WTC11 (cell line): ENCODE data around the gene LRRC2. TPM values are rescaled to one million over a fixed set of nuclear protein-coding genes. Genes with fewer than 3 reads are reported as not detected.

ENCODE experiments used
- ATAC-seq: fragments of 200-7000 bp; cut with Tn5 transposase; 2 replicates; pipeline ENCODE4 v1.10.0; 2021; ENCODE audit warnings: mild to moderate bottlenecking, moderate library complexity
- CTCF ChIA-PET: fragments of 300-600 bp; sonication (Branson Sonifier 250); formaldehyde crosslinking; loops from one replicate; lab custom pipeline; 2021; ENCODE audit warnings: antibody characterized with exemption; lab: Charles Lee
- POLR2A ChIA-PET: fragments of 350-600 bp; sonication (Branson Sonifier 250); formaldehyde crosslinking; loops from one replicate; lab custom pipeline; 2021; ENCODE audit warnings: antibody characterized with exemption; lab: Charles Lee
- DNase-seq: peaks from one replicate; pipeline ENCODE4 v3.0.0; 2021; ENCODE audit warnings: low spot score
- H3K27ac Mint-ChIP-seq: 2 replicates; pipeline ENCODE4 v1.8.0; 2021; ENCODE audit warnings: mixed read lengths
- H3K27me3 Mint-ChIP-seq: 2 replicates; pipeline ENCODE4 v1.8.0; 2021; ENCODE audit warnings: low read depth, mild to moderate bottlenecking, moderate library complexity, mixed read lengths
- H3K36me3 Mint-ChIP-seq: 2 replicates; pipeline ENCODE4 v1.8.0; 2021; ENCODE audit warnings: mixed read lengths
- H3K4me1 Mint-ChIP-seq: 2 replicates; pipeline ENCODE4 v1.8.0; 2022; ENCODE audit warnings: mixed read lengths
- H3K4me3 Mint-ChIP-seq: 2 replicates; pipeline ENCODE4 v1.8.0; 2021; ENCODE audit warnings: mild to moderate bottlenecking, moderate library complexity, mixed read lengths
- H3K9me3 Mint-ChIP-seq: 2 replicates; pipeline ENCODE4 v1.8.0; 2021; ENCODE audit warnings: mixed read lengths
- CTCF ChIP-seq: fragments of 200-600 bp; IDR thresholded peaks from 2 replicates; pipeline ENCODE4 v1.8.0; 2022; ENCODE audit warnings: antibody characterized with exemption
- ETV6 ChIP-seq: sonication (generic); formaldehyde crosslinking; IDR thresholded peaks from 2 replicates; pipeline ENCODE4 v1.8.1; 2022; ENCODE audit warnings: mild to moderate bottlenecking, missing genetic modification reagents
- FOXJ3 ChIP-seq: sonication (generic); formaldehyde crosslinking; IDR thresholded peaks from 2 replicates; pipeline ENCODE4 v1.9.0; 2021; ENCODE audit warnings: missing genetic modification reagents, mild to moderate bottlenecking, borderline replicate concordance
- IRF1 ChIP-seq: sonication (generic); formaldehyde crosslinking; IDR thresholded peaks from 2 replicates; pipeline ENCODE4 v1.8.0; 2023; ENCODE audit warnings: missing genetic modification reagents
- KAT7 ChIP-seq: sonication (generic); formaldehyde crosslinking; IDR thresholded peaks from 2 replicates; pipeline ENCODE4 v1.8.1; 2023; ENCODE audit warnings: missing genetic modification reagents, mild to moderate bottlenecking, borderline replicate concordance
- MYBL2 ChIP-seq: sonication (generic); formaldehyde crosslinking; IDR thresholded peaks from 2 replicates; pipeline ENCODE4 v1.8.1; 2023; ENCODE audit warnings: mild to moderate bottlenecking, moderate library complexity, missing genetic modification reagents
- NFATC4 ChIP-seq: fragments of 250-450 bp; sonication (Bioruptor Pico); IDR thresholded peaks from 2 replicates; pipeline ENCODE4 v1.9.0; 2021; ENCODE audit warnings: mild to moderate bottlenecking
- NFE2L1 ChIP-seq: sonication (generic); formaldehyde crosslinking; IDR thresholded peaks from 2 replicates; pipeline ENCODE4 v1.8.1; 2023; ENCODE audit warnings: missing genetic modification reagents
- NR3C1 ChIP-seq: sonication (generic); formaldehyde crosslinking; conservative IDR thresholded peaks from 2 replicates; pipeline ENCODE4 v1.8.1; 2023; ENCODE audit warnings: low read depth, mild to moderate bottlenecking, missing genetic modification reagents
- OVOL2 ChIP-seq: fragments of 250-450 bp; sonication (Bioruptor Pico); IDR thresholded peaks from 2 replicates; pipeline ENCODE4 v1.9.0; 2021; ENCODE audit warnings: mild to moderate bottlenecking, borderline replicate concordance
- PRRX2 ChIP-seq: fragments of 250-450 bp; sonication (Bioruptor Pico); IDR thresholded peaks from 2 replicates; pipeline ENCODE4 v1.8.0; 2021; ENCODE audit warnings: mild to moderate bottlenecking
- RELA ChIP-seq: sonication (generic); formaldehyde crosslinking; IDR thresholded peaks from 2 replicates; pipeline ENCODE4 v1.8.1; 2022; ENCODE audit warnings: missing genetic modification reagents, mild to moderate bottlenecking, borderline replicate concordance
- SOX15 ChIP-seq: fragments of 250-450 bp; sonication (Bioruptor Pico); IDR thresholded peaks from 2 replicates; pipeline ENCODE4 v1.9.0; 2021; ENCODE audit warnings: mild to moderate bottlenecking
- TCF7 ChIP-seq: sonication (generic); formaldehyde crosslinking; IDR thresholded peaks from 2 replicates; pipeline ENCODE4 v1.8.0; 2022; ENCODE audit warnings: mild to moderate bottlenecking, low read depth, missing genetic modification reagents, moderate library complexity
- TEAD1 ChIP-seq: sonication (generic); formaldehyde crosslinking; IDR thresholded peaks from 2 replicates; pipeline ENCODE4 v1.8.0; 2022; ENCODE audit warnings: mild to moderate bottlenecking, missing genetic modification reagents
- TEAD4 ChIP-seq: sonication (generic); formaldehyde crosslinking; IDR thresholded peaks from 2 replicates; pipeline ENCODE4 v1.8.0; 2022; ENCODE audit warnings: mild to moderate bottlenecking, missing genetic modification reagents
- TP53 ChIP-seq: sonication (generic); formaldehyde crosslinking; IDR thresholded peaks from 2 replicates; pipeline ENCODE4 v1.8.1; 2023; ENCODE audit warnings: mild to moderate bottlenecking, missing genetic modification reagents
- ZBTB21 ChIP-seq: sonication (generic); formaldehyde crosslinking; IDR thresholded peaks from 2 replicates; pipeline ENCODE4 v1.8.1; 2023; ENCODE audit warnings: mild to moderate bottlenecking, missing genetic modification reagents, borderline replicate concordance
- ZBTB43 ChIP-seq: sonication (generic); formaldehyde crosslinking; IDR thresholded peaks from 2 replicates; pipeline ENCODE4 v1.8.1; 2023; ENCODE audit warnings: mild to moderate bottlenecking, missing genetic modification reagents
- ZNF232 ChIP-seq: sonication (generic); formaldehyde crosslinking; IDR thresholded peaks from 2 replicates; pipeline ENCODE4 v1.8.0; 2022; ENCODE audit warnings: mild to moderate bottlenecking, missing genetic modification reagents
- ZNF263 ChIP-seq: sonication (generic); formaldehyde crosslinking; IDR thresholded peaks from 2 replicates; pipeline ENCODE4 v1.8.1; 2022; ENCODE audit warnings: low read depth, mild to moderate bottlenecking, moderate library complexity, missing genetic modification reagents
- total RNA-seq: library from RNA; stranded (reverse); gene quantifications from 3 replicates; pipeline ENCODE4 v1.2.3, GENCODE V29; 2021
- TF ChIP-seq, protein P1 (sequence below): sonication (generic); formaldehyde crosslinking; IDR thresholded peaks from 2 replicates; pipeline ENCODE4 v1.8.1; 2022; ENCODE audit warnings: missing genetic modification reagents, borderline replicate concordance
- TF ChIP-seq, protein P2 (sequence below): sonication (generic); formaldehyde crosslinking; IDR thresholded peaks from 2 replicates; pipeline ENCODE4 v1.8.1; 2023; ENCODE audit warnings: mild to moderate bottlenecking, missing genetic modification reagents, moderate library complexity
- TF ChIP-seq, protein P3 (sequence below): sonication (generic); formaldehyde crosslinking; IDR thresholded peaks from 2 replicates; pipeline ENCODE4 v1.8.1; 2023; ENCODE audit warnings: mild to moderate bottlenecking, missing genetic modification reagents
- TF ChIP-seq, protein P4 (sequence below): sonication (generic); formaldehyde crosslinking; IDR thresholded peaks from 2 replicates; pipeline ENCODE4 v1.8.1; 2022; ENCODE audit warnings: low read depth, mild to moderate bottlenecking, moderate library complexity, missing genetic modification reagents, borderline replicate concordance

Gene LRRC2
- total RNA-seq, 1 experiment from 2014 or later, result 4.9 TPM

GRCh38 chr3:46614431-46614830 is 48.3 kb upstream of the LRRC2 start:
- ChIA-PET POLR2A (no interaction called here), CTCF (interaction anchor here (1.3 to 2.7 kb wide), 2 partner anchors 15 to 126 kb away, joined by 5 to 15 read pairs; no protein-coding TSS in a partner anchor)
- H3K27me3 Mint-ChIP-seq, result peaks cover 3% of the 10 kb centered on the region
- no peak for ATAC-seq
- H3K27ac Mint-ChIP-seq, result no peak overlapping the region
- H3K4me3 Mint-ChIP-seq, result no peak overlapping the region
- no peaks in the 10 kb centered on the region for H3K36me3 Mint-ChIP-seq
- no peak for DNase-seq
- H3K4me1 Mint-ChIP-seq, result peaks cover 29% of the 10 kb centered on the region
- H3K9me3 Mint-ChIP-seq, result no peaks in the 10 kb centered on the region
- TF ChIP-seq MYBL2 (no peak), SOX15 (CRISPR knock-in tag) (no peak), IRF1 (CRISPR knock-in tag) (no peak), ETV6 (CRISPR knock-in tag) (no peak), TEAD4 (CRISPR knock-in tag) (no peak), NFATC4 (CRISPR knock-in tag) (no peak), NR3C1 (no peak), TP53 (no peak), RELA (CRISPR knock-in tag) (no peak), ZNF263 (no peak), TEAD1 (no peak), KAT7 (CRISPR knock-in tag) (no peak), FOXJ3 (CRISPR knock-in tag) (no peak)
- TF ChIP-seq, protein P1, sequence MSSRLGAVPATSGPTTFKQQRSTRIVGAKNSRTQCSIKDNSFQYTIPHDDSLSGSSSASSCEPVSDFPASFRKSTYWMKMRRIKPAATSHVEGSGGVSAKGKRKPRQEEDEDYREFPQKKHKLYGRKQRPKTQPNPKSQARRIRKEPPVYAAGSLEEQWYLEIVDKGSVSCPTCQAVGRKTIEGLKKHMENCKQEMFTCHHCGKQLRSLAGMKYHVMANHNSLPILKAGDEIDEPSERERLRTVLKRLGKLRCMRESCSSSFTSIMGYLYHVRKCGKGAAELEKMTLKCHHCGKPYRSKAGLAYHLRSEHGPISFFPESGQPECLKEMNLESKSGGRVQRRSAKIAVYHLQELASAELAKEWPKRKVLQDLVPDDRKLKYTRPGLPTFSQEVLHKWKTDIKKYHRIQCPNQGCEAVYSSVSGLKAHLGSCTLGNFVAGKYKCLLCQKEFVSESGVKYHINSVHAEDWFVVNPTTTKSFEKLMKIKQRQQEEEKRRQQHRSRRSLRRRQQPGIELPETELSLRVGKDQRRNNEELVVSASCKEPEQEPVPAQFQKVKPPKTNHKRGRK (CRISPR knock-in tag), result no peak
- TF ChIP-seq, protein P2, sequence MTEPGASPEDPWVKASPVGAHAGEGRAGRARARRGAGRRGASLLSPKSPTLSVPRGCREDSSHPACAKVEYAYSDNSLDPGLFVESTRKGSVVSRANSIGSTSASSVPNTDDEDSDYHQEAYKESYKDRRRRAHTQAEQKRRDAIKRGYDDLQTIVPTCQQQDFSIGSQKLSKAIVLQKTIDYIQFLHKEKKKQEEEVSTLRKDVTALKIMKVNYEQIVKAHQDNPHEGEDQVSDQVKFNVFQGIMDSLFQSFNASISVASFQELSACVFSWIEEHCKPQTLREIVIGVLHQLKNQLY (CRISPR knock-in tag), result no peak
- TF ChIP-seq, protein P3, sequence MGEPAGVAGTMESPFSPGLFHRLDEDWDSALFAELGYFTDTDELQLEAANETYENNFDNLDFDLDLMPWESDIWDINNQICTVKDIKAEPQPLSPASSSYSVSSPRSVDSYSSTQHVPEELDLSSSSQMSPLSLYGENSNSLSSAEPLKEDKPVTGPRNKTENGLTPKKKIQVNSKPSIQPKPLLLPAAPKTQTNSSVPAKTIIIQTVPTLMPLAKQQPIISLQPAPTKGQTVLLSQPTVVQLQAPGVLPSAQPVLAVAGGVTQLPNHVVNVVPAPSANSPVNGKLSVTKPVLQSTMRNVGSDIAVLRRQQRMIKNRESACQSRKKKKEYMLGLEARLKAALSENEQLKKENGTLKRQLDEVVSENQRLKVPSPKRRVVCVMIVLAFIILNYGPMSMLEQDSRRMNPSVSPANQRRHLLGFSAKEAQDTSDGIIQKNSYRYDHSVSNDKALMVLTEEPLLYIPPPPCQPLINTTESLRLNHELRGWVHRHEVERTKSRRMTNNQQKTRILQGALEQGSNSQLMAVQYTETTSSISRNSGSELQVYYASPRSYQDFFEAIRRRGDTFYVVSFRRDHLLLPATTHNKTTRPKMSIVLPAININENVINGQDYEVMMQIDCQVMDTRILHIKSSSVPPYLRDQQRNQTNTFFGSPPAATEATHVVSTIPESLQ, result no peak

- peaks cover 3% of the 10 kb centered on the region for H3K27me3 Mint-ChIP-seq
- no peak overlapping the region for H3K27ac Mint-ChIP-seq
- POLR2A ChIA-PET, result no interaction called here
- CTCF ChIA-PET, result interaction anchor here (2.7 kb wide), 1 partner anchor 16 kb away, joined by 15 read pairs; no protein-coding TSS in a partner anchor
- no peaks in the 10 kb centered on the region for H3K9me3 Mint-ChIP-seq
- DNase-seq (no peak), ATAC-seq (peak; percentile 47)
- H3K4me3 Mint-ChIP-seq, result no peak overlapping the region
- no peaks in the 10 kb centered on the region for H3K36me3 Mint-ChIP-seq
- H3K4me1 Mint-ChIP-seq, result peaks cover 33% of the 10 kb centered on the region
- TF ChIP-seq TP53 (no peak), OVOL2 (CRISPR knock-in tag) (no peak), ZBTB43 (CRISPR knock-in tag) (no peak), ZBTB21 (CRISPR knock-in tag) (no peak), CTCF (no peak), ZNF232 (CRISPR knock-in tag) (no peak), TCF7 (CRISPR knock-in tag) (no peak), PRRX2 (CRISPR knock-in tag) (no peak), NFE2L1 (CRISPR knock-in tag) (no peak)
- TF ChIP-seq, protein P4, sequence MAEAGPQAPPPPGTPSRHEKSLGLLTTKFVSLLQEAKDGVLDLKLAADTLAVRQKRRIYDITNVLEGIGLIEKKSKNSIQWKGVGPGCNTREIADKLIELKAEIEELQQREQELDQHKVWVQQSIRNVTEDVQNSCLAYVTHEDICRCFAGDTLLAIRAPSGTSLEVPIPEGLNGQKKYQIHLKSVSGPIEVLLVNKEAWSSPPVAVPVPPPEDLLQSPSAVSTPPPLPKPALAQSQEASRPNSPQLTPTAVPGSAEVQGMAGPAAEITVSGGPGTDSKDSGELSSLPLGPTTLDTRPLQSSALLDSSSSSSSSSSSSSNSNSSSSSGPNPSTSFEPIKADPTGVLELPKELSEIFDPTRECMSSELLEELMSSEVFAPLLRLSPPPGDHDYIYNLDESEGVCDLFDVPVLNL (CRISPR knock-in tag), result no peak
Observed at GRCh38 chr3:46613313-46614005, 47.4 kb upstream of the LRRC2 start.
